Endometrium (tissue), 2 donors: Measurements from ENCODE around the gene SRSF2.
"Not testable (repeated sequence)": the region's sequence is repeated elsewhere in the genome, so short reads cannot be mapped to it uniquely, and the experiment has no call there.

Source experiments
- FAIRE-seq: peaks from 2 replicates; lab custom pipeline; 2012; peaks lifted over from hg19 to GRCh38; lab: Jason Lieb, UNC
- donor health status: control.
- donor health status: control.

The SRSF2 gene

GRCh38 chr17:76700270-76700616, 36.9 kb downstream of the SRSF2 start:
- FAIRE-seq = no peak

- not testable (repeated sequence) for FAIRE-seq
These were observed 38.6 kb downstream of the SRSF2 start for GRCh38 chr17:76698466-76698977.

GRCh38 chr17:76697702-76698465, 39.2 kb downstream of the SRSF2 start:
- no peak for FAIRE-seq

GRCh38 chr17:76696763-76697701, 40.1 kb downstream of the SRSF2 start:
- no peak for FAIRE-seq

- FAIRE-seq = no peak
These were observed 41.9 kb downstream of the SRSF2 start for GRCh38 chr17:76695059-76695831.

GRCh38 chr17:76691379-76692191, 45.5 kb downstream of the SRSF2 start:
- no peak for FAIRE-seq

GRCh38 chr17:76690596-76691280, 46.4 kb downstream of the SRSF2 start:
- FAIRE-seq = no peak

- no peak for FAIRE-seq
These were observed 47.3 kb downstream of the SRSF2 start for GRCh38 chr17:76689859-76690258.

- FAIRE-seq = no peak
These were observed 48.9 kb downstream of the SRSF2 start for GRCh38 chr17:76688165-76688622.

GRCh38 chr17:76687298-76688164, 49.6 kb downstream of the SRSF2 start:
- no peak for FAIRE-seq

- FAIRE-seq = no peak
These were observed 50.4 kb downstream of the SRSF2 start for GRCh38 chr17:76686538-76687297.

- FAIRE-seq = no peak
These were observed 51.3 kb downstream of the SRSF2 start for GRCh38 chr17:76685846-76686245.

GRCh38 chr17:76685366-76685765, 51.8 kb downstream of the SRSF2 start:
- FAIRE-seq = no peak

GRCh38 chr17:76684756-76685155, 52.4 kb downstream of the SRSF2 start:
- no peak for FAIRE-seq
